K562 (cell line): ENCODE results near the gene TNRC6B. TPM values are rescaled to one million over a fixed set of nuclear protein-coding genes. Genes with fewer than 3 reads are reported as not detected.
A peak's percentile ranks its signal among the peaks of the same experiment; 100 is the strongest.

Experiments used
- ATF1 ChIP-seq, 2 experiments: fragments of 450-650 bp in 1 of 2; IDR thresholded peaks; 2 replicates each; pipeline ENCODE4 v1.6.1; 2016; ENCODE audit warnings: missing compliant biosample characterization in 1 of 2, missing genetic modification characterization in 1 of 2
- BRD4 ChIP-seq: fragments of 200-600 bp; sonication (generic); IDR thresholded peaks from 2 replicates; pipeline ENCODE4 v1.6.1; 2017; ENCODE audit warnings: inconsistent platforms
- DACH1 ChIP-seq: fragments of 450-650 bp; IDR thresholded peaks from 2 replicates; pipeline ENCODE4 v1.6.1; 2018; ENCODE audit not compliant: partially characterized antibody
- FOXJ2 ChIP-seq: fragments of 200-800 bp; sonication (Bioruptor generic); IDR thresholded peaks from 2 replicates; pipeline ENCODE4 v1.6.1; 2016; ENCODE audit warnings: missing genetic modification characterization, missing compliant biosample characterization
- HDGF ChIP-seq: fragments of 450-650 bp; IDR thresholded peaks from 2 replicates; pipeline ENCODE4 v1.6.1; 2016
- HMG20B ChIP-seq: fragments of 250-450 bp; sonication (Bioruptor Pico); IDR thresholded peaks from 2 replicates; pipeline ENCODE4 v1.5.0; 2021; ENCODE audit warnings: mild to moderate bottlenecking
- KDM4B ChIP-seq, 2 experiments: fragments of 450-650 bp in 1 of 2; sonication (generic) in 1 of 2; IDR thresholded peaks; 2 replicates each; pipeline ENCODE4 v1.6.1; 2016 to 2017; ENCODE audit warnings: borderline replicate concordance in 2 of 2, antibody characterized with exemption in 1 of 2, low read depth in 1 of 2, mild to moderate bottlenecking in 1 of 2
- KLF1 ChIP-seq: fragments of 450-650 bp; IDR thresholded peaks from 2 replicates; pipeline ENCODE4 v1.6.1; 2016; ENCODE audit warnings: missing genetic modification characterization, missing compliant biosample characterization
- LCOR ChIP-seq: sonication (generic); formaldehyde crosslinking; IDR thresholded peaks from 2 replicates; pipeline ENCODE4 v1.8.0; 2022; ENCODE audit warnings: mild to moderate bottlenecking, missing genetic modification reagents
- MBD2 ChIP-seq: sonication (generic); IDR thresholded peaks from 2 replicates; pipeline ENCODE4 v1.6.1; 2016; ENCODE audit warnings: low read depth, borderline replicate concordance
- MEF2A ChIP-seq: IDR thresholded peaks from 2 replicates; pipeline ENCODE4 v1.6.1; 2011; ENCODE audit warnings: low read depth, mild to moderate bottlenecking, low read length, moderate library complexity; ENCODE audit not compliant: control insufficient read depth
- NFATC3 ChIP-seq: fragments of 450-650 bp; IDR thresholded peaks from 2 replicates; pipeline ENCODE4 v1.6.1; 2017; ENCODE audit warnings: mild to moderate bottlenecking
- NFYB ChIP-seq: IDR thresholded peaks from 2 replicates; pipeline ENCODE4 v1.6.1; 2011; ENCODE audit warnings: mild to moderate bottlenecking, moderate library complexity; ENCODE audit not compliant: insufficient read length; ENCODE audit errors: extremely low read depth
- POLR2H ChIP-seq: IDR thresholded peaks from 2 replicates; pipeline ENCODE4 v1.6.1; 2016; ENCODE audit warnings: missing genetic modification characterization, low read depth, mild to moderate bottlenecking, control low read depth, missing compliant biosample characterization, moderate library complexity
- RBM14 ChIP-seq: fragments of 200-400 bp; formaldehyde crosslinking; IDR thresholded peaks from 2 replicates; pipeline ENCODE4 v1.6.1; 2018; ENCODE audit warnings: low read depth, mild to moderate bottlenecking, low read length, moderate library complexity, borderline replicate concordance; ENCODE audit not compliant: insufficient read depth
- SMAD3 ChIP-seq: fragments of 450-650 bp; formaldehyde crosslinking; conservative IDR thresholded peaks from 2 replicates; pipeline ENCODE4 v1.4.0; 2020; ENCODE audit warnings: mild to moderate bottlenecking
- TBL1XR1 ChIP-seq, 2 experiments: IDR thresholded peaks; 2 replicates each; pipeline ENCODE4 v1.6.1; 2012; ENCODE audit warnings: improper control_type of control experiment in 2 of 2, low read length in 2 of 2, mild to moderate bottlenecking in 1 of 2
- THRA ChIP-seq: fragments of 450-650 bp; IDR thresholded peaks from 2 replicates; pipeline ENCODE4 v1.6.1; 2017; ENCODE audit warnings: mild to moderate bottlenecking, moderate library complexity
- VEZF1 ChIP-seq: fragments of 200-800 bp; sonication (Bioruptor generic); IDR thresholded peaks from 2 replicates; pipeline ENCODE4 v1.6.1; 2017; ENCODE audit warnings: missing genetic modification characterization, missing compliant biosample characterization
- ZC3H11A ChIP-seq: IDR thresholded peaks from 2 replicates; pipeline ENCODE4 v1.6.1; 2012; ENCODE audit warnings: low read depth, low read length, improper control_type of control experiment
- ZNF354B ChIP-seq: fragments of 250-450 bp; sonication (Bioruptor Pico); IDR thresholded peaks from 2 replicates; pipeline ENCODE4 v1.4.0; 2020
- ZNF699 ChIP-seq: fragments of 250-450 bp; sonication (Bioruptor Pico); IDR thresholded peaks from 2 replicates; pipeline ENCODE4 v1.8.0; 2021; ENCODE audit warnings: mild to moderate bottlenecking, moderate library complexity; ENCODE audit not compliant: insufficient replicate concordance
- ZNF76 ChIP-seq: fragments of 250-450 bp; sonication (Bioruptor Pico); IDR thresholded peaks from 2 replicates; pipeline ENCODE4 v1.4.0; 2020; ENCODE audit warnings: mild to moderate bottlenecking, moderate library complexity, borderline replicate concordance
- ZNF764 ChIP-seq: fragments of 250-450 bp; sonication (Bioruptor Pico); IDR thresholded peaks from 2 replicates; pipeline ENCODE4 v1.4.0; 2020; ENCODE audit warnings: low read depth, mild to moderate bottlenecking, moderate library complexity
- ZNF79 ChIP-seq: fragments of 250-450 bp; sonication (Bioruptor Pico); IDR thresholded peaks from 2 replicates; pipeline ENCODE4 v1.4.0; 2020; ENCODE audit warnings: low read depth, mild to moderate bottlenecking, moderate library complexity
- ZSCAN29 ChIP-seq: fragments of 450-650 bp; IDR thresholded peaks from 2 replicates; pipeline ENCODE4 v1.6.1; 2017
- polyA plus RNA-seq, 8 experiments: library from polyadenylated mRNA; depleted of rRNA in 4 of 8; stranded (reverse) in 5 of 8; unstranded in 3 of 8; fragments of >200 nt; fragmentation: Nextera tagmentation in 2 of 8; fragmentation: Illumina TruSeq in 1 of 8; extraction: Ambion mirVana in 2 of 8; extraction: Trizol in 1 of 8; gene quantifications; 2 replicates each; pipeline versions ENCODE4 v1.2.1 to v1.2.3, GENCODE V29; 2011 to 2014; ENCODE audit warnings: inconsistent platforms in 1 of 8, missing spikeins in 1 of 8
- total RNA-seq, 7 experiments: library from RNA; depleted of rRNA in 6 of 7; stranded (reverse); fragments of >200 nt in 6 of 7; fragmentation: Illumina TruSeq in 2 of 7; extraction: Trizol in 2 of 7; gene quantifications; 2 replicates each; pipeline versions ENCODE4 v1.2.1 to v1.2.3, GENCODE V29; 2011 to 2021; ENCODE audit warnings: low replicate concordance in 1 of 7
- TF ChIP-seq, protein P1 (sequence below): fragments of 450-650 bp; IDR thresholded peaks from 2 replicates; pipeline ENCODE4 v1.6.1; 2016; ENCODE audit warnings: mild to moderate bottlenecking

TNRC6B gene
- total and polyA plus RNA-seq, 9 of the 15 experiments (the other 6 are each of a cell fraction or from before 2014, with no cell fraction given) = 0.96 to 18.8 (median 10.8) TPM

- TF ChIP-seq NFYB (no peak), MBD2 (no peak), KDM4B (IDR thresholded peaks at IDR 0.05; ENCODE audit: borderline replicate concordance in 2 of 2, low read depth in 1 of 2) (no peak), THRA (no peak), ZNF764 (CRISPR knock-in tag) (no peak), RBM14 (no peak), ZNF76 (CRISPR knock-in tag) (no peak), NFATC3 (no peak; the same call in 1 of the 2 replicates), ZC3H11A (no peak), SMAD3 (CRISPR knock-in tag) (no peak), ATF1 (CRISPR knock-in tag; IDR thresholded peaks at IDR 0.05) (no peak), ATF1 (tag; IDR thresholded peaks at IDR 0.05) (peak; percentile 56), KLF1 (tag) (no peak), LCOR (CRISPR knock-in tag) (no peak), DACH1 (peak; percentile 8), VEZF1 (CRISPR knock-in tag) (no peak; the same call in 1 of the 2 replicates), TBL1XR1 (IDR thresholded peaks at IDR 0.05; ENCODE audit: low read length in 2 of 2) (peak in 1 of 2 experiments; percentile 77; a peak in 2 of 4 replicates), ZNF79 (CRISPR knock-in tag) (no peak), ZNF354B (CRISPR knock-in tag) (no peak), BRD4 (no peak), ZSCAN29 (no peak), MEF2A (peak; percentile 97), HDGF (no peak), HMG20B (CRISPR knock-in tag) (no peak), POLR2H (no peak), FOXJ2 (tag) (no peak), ZNF699 (no peak)
- TF ChIP-seq, protein P1, sequence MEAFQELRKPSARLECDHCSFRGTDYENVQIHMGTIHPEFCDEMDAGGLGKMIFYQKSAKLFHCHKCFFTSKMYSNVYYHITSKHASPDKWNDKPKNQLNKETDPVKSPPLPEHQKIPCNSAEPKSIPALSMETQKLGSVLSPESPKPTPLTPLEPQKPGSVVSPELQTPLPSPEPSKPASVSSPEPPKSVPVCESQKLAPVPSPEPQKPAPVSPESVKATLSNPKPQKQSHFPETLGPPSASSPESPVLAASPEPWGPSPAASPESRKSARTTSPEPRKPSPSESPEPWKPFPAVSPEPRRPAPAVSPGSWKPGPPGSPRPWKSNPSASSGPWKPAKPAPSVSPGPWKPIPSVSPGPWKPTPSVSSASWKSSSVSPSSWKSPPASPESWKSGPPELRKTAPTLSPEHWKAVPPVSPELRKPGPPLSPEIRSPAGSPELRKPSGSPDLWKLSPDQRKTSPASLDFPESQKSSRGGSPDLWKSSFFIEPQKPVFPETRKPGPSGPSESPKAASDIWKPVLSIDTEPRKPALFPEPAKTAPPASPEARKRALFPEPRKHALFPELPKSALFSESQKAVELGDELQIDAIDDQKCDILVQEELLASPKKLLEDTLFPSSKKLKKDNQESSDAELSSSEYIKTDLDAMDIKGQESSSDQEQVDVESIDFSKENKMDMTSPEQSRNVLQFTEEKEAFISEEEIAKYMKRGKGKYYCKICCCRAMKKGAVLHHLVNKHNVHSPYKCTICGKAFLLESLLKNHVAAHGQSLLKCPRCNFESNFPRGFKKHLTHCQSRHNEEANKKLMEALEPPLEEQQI = 0 out of 2 replicates have a peak, but pooled peaks have one; percentile 39
These were observed 21.7 kb upstream of the TNRC6B start (continued) for GRCh38 chr22:40156001-40156516.
